Hematopoietic multipotent progenitor cell treated with erythropoietin and hydrocortisone succinate and interleukin-3 and kit ligand, for 15 days (in vitro differentiated cells): ENCODE results near the gene TRDN.
"Not testable (repeated sequence)": the region's sequence is repeated elsewhere in the genome, so short reads cannot be mapped to it uniquely, and the experiment has no call there.

ENCODE experiments used
- DNase-seq: peaks from one replicate; pipeline ENCODE4 v3.0.0-alpha.2; 2015; ENCODE audit warnings: low spot score

TRDN gene

DNA sequence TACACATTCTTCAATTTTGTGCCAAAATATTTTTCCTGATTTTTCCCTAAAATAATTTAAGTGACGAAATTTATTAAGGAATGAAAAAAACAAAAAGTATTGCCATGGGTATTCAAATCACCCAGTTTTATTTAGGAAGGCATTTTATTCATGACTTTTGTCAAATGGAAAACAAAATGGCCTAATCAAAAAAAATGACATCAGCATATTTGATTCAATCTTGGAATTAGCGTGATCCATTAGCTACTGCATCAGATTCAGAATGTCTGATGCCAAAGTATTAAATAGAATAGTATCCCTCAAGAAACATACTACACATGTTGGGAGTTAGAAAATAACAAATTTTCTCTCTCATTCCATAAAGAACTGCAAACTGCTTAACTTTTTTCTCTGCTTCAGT lies 129.2 kb downstream of the TRDN start:
- no peak for DNase-seq

DNA sequence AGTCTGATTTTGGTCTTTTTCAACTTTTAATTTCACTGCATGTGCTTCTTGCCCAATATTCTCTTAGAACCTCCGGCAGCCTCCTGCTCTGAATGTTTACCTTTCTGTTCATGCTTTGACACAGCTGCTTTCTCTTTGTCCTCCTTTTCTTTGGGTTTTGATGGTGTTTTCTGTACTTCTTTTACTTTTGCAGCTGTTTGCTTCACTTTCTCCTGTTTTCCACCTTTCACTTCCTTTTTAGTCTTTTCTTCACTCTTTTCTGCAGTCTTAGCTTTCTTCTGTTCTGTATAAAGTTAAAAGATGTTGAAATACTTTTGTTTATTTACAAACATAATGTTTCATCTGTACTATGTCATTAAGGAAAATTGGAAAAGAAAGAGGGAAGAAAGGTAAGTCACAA lies 133.1 kb downstream of the TRDN start:
- no peak for DNase-seq

DNA sequence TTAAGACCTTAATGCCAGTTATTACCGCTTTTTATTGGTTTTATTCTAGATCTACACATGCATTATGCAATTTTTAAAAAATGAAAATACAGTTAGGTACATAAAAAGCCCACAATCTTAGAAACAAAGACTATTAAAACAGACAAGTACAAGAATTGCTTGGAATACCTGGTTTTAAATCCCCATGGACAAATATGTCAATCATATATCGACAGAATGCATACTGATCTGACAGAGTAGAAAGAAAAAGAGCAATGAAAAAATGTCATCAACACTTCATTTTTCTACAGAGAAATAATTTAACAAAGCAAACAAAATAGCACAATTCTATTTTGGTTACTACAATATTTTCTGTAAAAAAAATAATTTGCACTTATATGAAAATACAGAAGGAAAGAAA lies 139.7 kb downstream of the TRDN start:
- DNase-seq, result no peak

DNA sequence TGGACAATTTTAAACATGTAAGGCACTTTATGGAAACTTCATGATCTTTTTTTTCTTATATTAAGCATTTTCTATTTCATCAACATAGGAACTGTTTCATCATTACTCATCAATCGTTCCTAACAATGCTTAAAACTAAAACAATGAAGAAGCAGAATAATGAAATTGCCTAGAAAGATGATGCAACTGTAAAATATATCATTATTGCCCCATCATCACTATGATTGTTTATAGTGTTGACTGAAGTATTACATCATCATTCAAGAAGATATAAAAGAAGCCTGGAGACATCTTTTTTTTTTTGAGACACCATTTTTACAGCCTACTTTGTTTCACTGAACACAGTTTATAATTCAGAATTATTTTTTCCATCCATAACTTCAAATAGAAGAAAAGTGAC lies 147.2 kb downstream of the TRDN start:
- DNase-seq, result no peak

DNA sequence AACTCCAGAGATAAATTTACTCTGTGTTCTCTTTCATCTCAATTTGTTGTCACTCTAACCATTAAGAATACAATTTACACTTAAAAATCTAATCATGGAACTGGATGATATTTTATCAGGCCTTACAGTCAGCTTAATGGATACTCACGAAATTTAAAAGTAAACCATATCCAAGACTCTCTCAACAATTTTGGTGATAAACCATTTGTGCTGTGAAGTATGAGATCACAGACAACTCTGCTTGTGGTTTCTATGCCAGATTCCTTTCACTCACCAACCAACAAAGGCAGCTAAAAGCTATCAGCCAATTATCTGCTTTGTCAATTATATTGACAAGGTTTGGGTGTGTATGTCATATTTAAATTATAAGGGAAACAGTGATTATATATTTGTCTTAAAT lies 155.8 kb downstream of the TRDN start:
- DNase-seq, result no peak

DNA sequence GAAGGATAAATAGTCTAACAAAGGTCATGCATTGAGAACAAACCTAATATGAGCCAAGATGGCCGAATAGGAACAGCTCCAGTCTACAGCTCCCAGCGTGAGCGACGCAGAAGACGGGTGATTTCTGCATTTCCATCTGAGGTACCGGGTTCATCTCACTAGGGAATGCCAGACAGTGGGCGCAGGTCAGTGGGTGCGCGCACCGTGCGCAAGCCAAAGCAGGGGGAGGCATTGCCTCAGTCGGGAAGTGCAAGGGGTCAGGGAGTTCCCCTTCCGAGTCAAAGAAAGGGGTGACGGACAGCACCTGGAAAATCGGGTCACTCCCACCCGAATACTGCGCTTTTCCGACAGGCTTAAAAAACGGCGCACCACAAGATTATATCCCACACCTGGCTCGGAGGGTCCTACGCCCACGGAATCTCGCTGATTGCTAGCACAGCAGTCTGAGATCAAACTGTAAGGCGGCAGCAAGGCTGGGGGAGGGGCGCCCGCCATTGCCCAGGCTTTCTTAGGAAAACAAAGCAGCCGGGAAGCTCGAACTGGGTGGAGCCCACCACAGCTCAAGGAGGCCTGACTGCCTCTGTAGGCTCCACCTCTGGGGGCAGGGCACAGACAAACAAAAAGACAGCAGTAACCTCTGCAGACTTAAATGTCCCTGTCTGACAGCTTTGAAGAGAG lies 164.6 kb downstream of the TRDN start:
- not testable (repeated sequence) for DNase-seq

DNA sequence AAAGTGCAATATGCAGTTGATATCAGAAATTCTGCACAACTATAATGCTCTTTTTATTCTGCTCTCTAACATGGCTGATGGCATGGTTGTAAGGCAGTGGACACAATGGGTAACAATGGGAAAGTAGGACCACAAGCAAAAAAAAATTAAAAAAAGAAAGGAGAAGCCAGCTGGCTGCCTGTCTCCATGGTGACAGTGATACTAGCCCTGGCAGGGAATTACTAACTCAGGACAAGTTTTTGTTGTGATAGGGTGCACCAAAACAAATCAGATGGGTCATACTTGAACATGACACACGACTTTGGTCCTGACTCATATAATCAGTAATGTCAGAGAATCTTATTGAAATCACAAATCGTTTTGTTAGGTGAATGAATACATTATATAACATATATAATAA lies 169.4 kb downstream of the TRDN start:
- DNase-seq, result no peak

DNA sequence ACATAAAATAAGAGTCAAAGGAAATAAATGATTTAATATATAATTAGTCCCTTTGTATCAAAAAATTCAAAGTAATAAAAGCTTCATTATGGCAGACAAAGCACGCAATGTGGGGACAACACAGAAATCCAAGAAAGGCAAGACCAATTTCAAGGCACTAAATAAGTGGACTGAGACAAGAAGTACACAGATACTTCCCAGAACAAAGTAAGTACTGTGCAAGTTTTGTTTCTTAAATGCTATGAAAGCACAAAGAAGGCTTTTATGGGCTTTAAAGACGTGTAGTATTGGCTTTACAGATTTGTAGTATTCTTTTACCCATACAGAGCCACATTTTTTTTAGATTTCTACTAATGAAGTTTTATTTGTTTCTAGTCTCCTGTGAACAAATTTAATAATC lies 174.6 kb downstream of the TRDN start:
- DNase-seq, result no peak

DNA sequence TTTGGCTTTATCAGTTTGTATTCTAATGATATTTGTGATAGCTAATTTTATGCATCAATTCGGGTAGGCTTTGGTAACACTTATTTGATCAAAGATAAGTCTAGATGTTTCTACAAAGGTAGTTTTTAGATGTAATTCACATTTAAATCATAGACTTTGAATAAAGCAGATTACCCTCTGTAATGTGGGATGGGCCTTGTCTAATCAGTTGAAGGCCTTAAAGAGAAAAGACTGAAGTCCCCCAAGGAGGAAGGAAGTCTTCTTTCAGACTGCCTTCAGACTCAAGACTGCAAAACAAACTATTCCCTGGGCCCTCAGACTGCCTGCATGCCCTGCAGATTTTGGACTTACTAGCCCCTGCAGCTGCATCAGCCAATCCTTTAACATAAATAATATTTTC lies 178.5 kb downstream of the TRDN start:
- no peak for DNase-seq

DNA sequence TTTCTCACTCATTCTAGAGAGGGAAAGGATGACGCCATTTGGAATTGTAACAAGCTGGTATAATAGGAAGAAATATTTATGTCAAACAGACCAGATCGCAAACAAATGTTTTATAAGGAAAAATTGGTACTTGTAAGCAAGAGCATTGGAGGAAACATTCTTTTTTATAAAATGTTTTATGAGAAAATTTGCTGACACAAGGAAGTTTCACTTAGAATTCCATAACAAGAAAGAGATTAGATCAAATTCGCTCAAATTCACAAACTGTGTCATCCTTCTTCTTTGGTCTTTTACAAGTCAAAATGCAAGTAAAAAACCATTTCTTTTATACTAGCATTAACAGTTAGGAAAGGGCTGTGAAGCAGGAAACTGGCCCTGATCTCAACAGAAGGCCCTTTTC lies 179.9 kb downstream of the TRDN start:
- no peak for DNase-seq

DNA sequence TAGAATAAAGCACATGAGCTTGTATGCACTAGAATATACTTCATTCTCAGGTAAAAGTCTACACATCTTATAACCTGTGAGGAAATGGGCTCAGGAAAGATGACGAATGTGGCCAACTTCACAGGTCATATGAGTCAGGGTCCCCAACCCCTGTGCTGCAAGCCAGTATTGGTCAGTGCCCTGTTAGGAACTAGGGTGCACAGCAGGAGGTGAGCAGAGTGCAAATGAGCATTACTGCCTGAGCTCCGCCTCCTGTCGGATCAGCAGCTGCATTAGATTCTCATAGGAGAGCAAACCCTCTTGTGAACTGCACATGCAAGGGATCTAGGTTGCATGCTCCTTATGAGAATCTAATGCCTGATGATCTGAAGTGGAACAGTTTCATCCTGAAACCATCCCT lies 182.3 kb downstream of the TRDN start:
- no peak for DNase-seq

DNA sequence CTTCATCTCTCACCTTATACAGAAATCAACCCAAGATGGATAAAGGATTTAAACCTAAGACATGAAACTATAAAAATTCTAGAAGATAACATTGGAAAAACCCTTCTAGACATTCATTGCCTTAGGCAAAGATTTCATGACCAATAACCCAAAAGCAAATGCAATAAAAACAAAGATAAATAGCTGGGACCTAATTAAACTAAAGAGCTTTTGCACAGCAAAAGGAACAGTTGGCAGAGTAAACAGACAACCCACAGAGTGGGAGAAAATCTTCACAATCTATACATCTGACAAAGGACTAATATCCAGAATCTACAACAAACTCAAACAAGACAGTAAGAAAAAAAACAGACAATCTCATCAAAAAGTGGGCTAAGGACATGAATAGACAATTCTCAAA lies 183.7 kb downstream of the TRDN start:
- not testable (repeated sequence) for DNase-seq

DNA sequence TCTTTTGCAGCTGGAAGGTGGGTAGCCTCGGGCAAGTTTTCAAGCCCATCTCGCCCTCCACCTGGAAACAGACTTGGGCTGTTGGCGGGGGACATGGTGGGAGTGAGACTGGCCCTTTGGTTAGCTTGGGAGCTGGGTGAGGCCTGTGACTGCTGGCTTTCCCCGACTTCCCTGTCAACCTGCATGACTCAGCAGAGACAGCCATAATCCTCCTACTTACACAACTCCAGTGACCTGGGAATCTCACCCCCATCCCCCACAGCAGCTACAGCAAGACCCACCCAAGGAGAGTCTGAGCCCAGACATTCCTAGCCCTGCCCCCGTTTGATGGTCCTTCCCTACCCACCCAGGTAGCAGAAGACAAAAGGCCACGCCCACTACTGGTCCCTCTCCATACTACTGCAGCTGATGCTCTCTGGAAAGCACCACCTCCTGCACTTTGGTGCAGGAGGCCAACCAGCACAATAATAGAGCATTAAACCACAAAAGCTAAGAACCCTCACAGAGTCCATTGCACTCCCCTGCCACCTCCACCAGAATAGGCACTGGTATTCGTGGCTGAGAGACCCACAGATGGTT lies 188.4 kb downstream of the TRDN start:
- DNase-seq, result no peak

DNA sequence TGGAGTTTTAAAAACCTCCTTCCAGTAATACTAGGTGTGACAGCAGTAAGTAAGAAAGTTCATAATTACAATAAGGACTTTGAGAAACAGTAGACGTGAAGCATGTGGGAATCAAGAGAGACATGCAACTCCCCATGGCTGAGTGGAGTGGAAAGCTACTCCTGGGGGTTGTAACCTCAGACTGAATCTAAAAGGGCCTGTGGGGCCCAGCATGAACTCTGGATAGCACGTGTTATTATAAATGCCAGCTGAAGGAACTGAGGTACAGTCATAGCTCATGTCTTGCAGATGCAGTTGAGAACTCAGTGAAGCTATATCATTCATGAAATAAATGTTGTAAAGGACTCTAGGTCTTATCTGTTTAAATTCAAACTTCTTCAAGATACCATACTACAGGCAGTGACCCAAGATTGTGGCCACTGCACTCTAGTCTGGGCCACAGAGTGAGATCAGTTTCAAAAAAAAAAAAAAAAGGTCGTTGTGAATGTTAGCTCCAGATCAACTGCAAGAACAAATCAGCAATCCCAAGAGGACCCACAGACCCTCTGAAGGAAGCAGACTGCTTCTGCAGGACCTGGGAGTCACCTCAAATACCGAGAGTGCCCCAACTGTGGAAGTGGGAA lies 189.3 kb downstream of the TRDN start:
- no peak for DNase-seq

DNA sequence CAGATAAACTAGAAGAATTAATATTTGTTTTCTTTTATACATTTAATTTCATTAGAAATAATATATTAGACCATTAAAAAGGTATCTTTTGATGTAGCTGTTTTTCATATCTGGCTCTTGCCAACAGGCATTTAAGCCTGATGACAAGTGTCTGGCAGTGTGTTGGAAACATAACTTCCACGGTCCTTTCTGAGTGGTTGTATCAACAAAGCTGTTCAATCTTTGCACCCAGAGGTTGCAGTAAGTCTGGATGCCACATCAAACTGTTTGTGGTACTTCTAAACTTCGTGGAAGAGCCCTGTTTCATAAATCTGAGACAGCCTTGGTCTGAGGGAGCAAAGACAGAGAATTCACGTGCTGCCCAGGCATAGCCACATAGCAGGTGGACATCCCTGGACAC lies 197.4 kb downstream of the TRDN start:
- no peak for DNase-seq

DNA sequence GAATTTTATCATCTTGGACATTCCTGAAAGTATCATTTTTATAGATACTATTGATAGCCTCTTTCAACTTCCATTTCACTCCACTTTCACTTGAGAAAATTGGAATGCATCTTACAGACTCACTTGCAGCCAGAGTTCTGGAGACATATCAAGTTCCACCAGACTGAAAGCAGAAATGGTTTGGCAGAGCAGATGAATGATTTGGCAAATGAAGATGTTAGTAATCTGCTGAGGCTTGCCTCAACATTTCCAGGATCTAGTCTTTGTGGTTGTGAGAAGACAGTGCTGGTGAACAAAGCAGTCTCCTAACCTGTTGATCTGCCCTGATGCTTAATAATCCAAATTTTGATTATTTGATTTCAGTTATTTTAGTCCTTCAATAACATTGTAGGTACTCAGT lies 202.6 kb downstream of the TRDN start:
- no peak for DNase-seq

DNA sequence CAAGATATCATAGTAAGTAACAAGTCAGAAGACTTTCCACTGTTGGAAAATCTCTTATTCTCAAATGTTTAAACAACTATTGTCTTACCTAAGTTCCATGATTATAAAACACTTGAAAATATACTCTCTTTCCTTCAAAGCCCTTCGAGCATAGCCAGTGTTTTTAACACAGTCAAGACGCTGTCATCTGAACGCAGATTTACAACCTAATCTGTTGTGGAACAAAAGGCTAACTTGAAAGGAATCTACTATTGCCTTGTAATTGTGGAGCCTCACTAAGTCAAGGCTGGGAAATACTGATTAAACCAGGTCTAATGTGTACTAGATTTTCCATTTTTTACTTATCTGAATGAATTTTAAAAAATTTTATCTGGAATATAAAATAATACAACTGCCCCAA lies 205.8 kb downstream of the TRDN start:
- no peak for DNase-seq

DNA sequence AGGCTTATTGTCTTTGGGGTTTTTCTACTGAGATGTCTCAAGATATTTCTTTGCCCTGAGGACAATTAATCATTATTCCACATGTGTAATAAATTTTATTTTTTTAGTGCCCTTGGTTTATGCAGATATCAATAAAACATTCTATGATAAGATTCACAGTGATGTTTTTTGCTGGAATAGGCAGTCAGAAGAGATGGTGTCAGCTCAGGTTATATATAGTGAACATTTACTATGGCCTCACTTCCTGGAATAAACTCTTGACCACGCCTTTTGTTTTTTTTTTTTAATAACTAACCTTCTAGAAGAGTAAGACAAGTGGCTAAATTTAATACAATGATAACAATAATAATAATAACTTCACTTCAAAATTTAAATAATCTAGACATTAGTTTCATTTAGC lies 209.7 kb downstream of the TRDN start:
- DNase-seq, result no peak

DNA sequence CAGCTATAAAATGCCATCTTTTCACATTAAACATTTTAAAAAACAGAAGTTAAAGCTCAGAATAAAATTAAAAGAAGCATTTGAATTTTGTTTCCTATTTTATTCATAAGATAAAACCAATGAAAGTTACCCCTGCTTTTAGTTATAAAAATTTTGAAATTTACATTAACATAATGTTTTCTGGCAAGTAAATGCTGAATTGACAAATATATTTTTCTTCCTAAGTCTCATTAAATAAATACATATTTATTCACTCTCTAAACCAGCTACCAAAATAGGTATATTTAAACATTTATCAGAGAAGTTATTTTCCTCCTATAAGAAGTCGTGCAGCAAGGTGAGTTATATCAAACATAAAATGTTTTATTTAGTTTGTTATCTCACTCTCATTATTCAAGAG lies 213.6 kb downstream of the TRDN start:
- no peak for DNase-seq

DNA sequence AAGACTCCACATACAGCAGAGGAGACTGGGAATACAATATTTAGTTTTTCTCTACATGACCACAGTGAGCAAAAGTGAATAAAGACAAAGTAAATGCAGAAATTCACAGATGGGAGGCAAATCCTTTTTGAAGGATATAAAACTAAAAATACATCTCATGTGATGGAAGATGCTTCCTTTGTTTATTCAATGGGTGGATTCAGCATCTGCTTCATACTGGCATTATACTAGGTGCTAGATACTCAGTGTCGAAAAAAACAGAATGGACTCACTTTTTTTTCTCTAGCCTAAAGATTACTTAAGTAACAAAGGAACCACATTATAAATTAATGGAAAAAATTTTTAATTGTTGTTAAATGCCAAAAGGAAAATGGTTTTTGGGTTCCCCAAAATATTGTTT lies 216.2 kb downstream of the TRDN start:
- no peak for DNase-seq

DNA sequence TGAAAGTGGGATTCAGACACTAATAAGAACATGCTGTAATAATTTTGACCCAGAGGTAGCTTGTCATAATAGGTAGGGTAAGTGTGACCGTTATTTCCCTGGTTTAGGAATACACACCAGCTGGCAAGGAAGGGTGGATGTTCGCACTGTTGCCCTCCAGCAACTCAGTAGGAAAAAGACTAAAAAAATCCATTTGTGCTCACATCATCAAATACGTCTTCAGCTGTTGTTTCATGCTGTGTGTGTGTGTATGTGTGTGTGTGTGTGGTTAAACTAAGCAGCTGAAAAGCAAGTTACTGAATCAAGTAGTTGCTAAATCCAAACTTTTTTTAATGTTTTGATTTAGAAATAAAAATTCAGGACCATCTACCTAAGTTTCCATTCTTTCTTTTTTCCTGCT lies 218.7 kb downstream of the TRDN start:
- no peak for DNase-seq

DNA sequence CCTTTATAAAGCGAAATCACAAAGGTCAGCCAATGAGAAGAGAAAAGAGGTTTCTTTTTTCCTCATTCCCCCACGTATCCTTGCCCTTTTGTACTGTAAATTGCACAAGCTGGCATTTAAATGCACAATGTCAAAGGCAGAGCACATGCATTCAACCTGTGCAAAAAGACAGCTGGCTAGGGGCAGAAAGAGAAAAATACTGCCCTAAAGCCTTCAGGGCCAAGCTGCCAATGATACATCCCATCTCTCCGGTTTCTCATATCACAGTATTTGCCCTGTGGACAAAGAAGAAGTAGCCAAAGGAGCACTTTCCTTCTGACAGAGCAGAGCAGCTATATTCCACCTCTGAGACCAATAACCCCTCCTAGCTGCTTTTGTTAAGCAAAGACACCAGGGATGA lies 219.2 kb downstream of the TRDN start:
- DNase-seq, result no peak

DNA sequence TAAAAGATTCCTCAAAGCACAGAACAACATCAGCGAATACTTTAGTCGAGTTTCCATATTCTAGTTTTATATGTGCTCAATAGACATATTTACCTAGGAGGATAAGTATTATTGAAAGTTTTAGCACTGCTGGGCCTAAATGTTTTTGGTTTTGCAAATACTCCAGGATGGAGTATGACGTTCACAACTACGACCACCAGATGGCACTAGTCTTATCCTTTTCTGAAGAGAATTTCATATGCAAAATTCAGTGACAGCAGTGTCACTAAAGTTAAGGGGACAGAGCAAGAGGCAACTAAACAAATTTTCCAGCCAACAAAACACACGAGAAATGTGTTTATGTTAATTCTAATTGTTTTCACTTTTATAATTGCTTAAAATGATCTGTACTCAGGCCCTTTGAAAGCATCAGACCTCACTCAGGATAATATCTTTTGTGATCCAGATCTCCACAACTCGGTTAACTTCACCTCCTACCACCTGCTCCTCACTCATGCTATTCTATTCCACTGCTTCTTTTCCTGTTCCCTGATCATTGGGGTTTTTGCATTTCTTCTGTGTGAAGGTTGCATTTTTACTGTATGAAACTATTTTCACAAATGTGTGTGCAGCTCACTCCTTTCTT lies 220.8 kb downstream of the TRDN start:
- peak; percentile 24 for DNase-seq

DNA sequence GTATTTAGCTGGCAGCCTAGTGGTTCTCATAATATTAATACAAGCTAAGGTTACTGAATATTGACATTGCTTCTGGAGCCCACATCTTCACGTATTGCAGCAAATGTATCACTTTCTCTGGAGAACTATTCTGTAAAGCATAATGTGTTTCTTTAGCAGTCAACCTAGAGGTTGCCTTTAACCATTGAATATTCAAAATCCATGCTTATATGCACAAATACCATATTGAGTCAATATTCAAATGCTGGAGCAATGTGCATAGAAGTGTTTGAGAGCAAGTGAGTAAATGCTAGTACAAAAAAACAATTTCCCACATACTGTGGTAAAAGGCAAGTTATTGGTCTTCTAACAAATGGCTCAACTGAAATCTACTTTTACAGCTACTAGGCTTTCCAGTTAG lies 231.8 kb downstream of the TRDN start:
- DNase-seq, result no peak
